A549 (cell line): ENCODE results near the gene CCT5.

ENCODE experiments used
- CHD2 ChIP-seq: fragments of 150-350 bp; IDR thresholded peaks from 2 replicates; pipeline ENCODE4 v1.6.1; 2014; ENCODE audit warnings: low read length; ENCODE audit not compliant: partially characterized antibody
- JUN ChIP-seq, 2 experiments: fragments of >200 bp; sonication (Bioruptor Twin); formaldehyde crosslinking; IDR thresholded peaks; 2 replicates in 1 of 2; 3 replicates in 1 of 2; pipeline ENCODE4 v1.6.1; 2016 to 2017
- NR3C1 ChIP-seq: fragments of >200 bp; sonication (Bioruptor Twin); formaldehyde crosslinking; IDR thresholded peaks from 3 replicates; pipeline ENCODE4 v1.6.1; 2017
- PHF8 ChIP-seq: fragments of 200-600 bp; sonication (generic); IDR thresholded peaks from 2 replicates; pipeline ENCODE4 v1.6.1; 2016; ENCODE audit warnings: low read depth, mild to moderate bottlenecking, antibody characterized with exemption, moderate library complexity, borderline replicate concordance
- POLR2A ChIP-seq: IDR thresholded peaks from 2 replicates; pipeline ENCODE4 v1.6.1; 2012; ENCODE audit warnings: mild to moderate bottlenecking, low read length
- RAD21 ChIP-seq, 2 experiments: fragments of >200 bp in 1 of 2; sonication (Bioruptor Twin) in 1 of 2; formaldehyde crosslinking in 1 of 2; IDR thresholded peaks in 1 of 2; conservative IDR thresholded peaks in 1 of 2; 2 replicates in 1 of 2; 3 replicates in 1 of 2; pipeline ENCODE4 v1.6.1; 2012 to 2018; ENCODE audit warnings: inconsistent platforms in 1 of 2
- TP53 ChIP-seq: fragments of 250-450 bp; sonication (Bioruptor Pico); IDR thresholded peaks from 2 replicates; pipeline ENCODE4 v1.5.0; 2021; ENCODE audit warnings: mild to moderate bottlenecking, moderate library complexity
- USF2 ChIP-seq: fragments of 450-650 bp; IDR thresholded peaks from 2 replicates; pipeline ENCODE4 v1.6.1; 2014; ENCODE audit warnings: antibody characterized with exemption
- ZC3H11A ChIP-seq: fragments of 450-650 bp; IDR thresholded peaks from 2 replicates; pipeline ENCODE4 v1.6.1; 2014; ENCODE audit warnings: antibody characterized with exemption, mild to moderate bottlenecking
- TF ChIP-seq, protein P1 (sequence below): fragments of >200 bp; sonication (Bioruptor Twin); formaldehyde crosslinking; IDR thresholded peaks from 3 replicates; pipeline ENCODE4 v1.5.1; 2016
- TF ChIP-seq, protein P2 (sequence below): fragments of 250-450 bp; sonication (Bioruptor Pico); IDR thresholded peaks from 2 replicates; pipeline ENCODE4 v1.5.0; 2021; ENCODE audit warnings: mild to moderate bottlenecking, moderate library complexity, borderline replicate concordance
- TF ChIP-seq, protein P3 (sequence below): fragments of 200-600 bp; sonication (generic); IDR thresholded peaks from 2 replicates; pipeline ENCODE4 v1.6.1; 2016; ENCODE audit warnings: antibody characterized with exemption, mild to moderate bottlenecking, moderate library complexity

DNA sequence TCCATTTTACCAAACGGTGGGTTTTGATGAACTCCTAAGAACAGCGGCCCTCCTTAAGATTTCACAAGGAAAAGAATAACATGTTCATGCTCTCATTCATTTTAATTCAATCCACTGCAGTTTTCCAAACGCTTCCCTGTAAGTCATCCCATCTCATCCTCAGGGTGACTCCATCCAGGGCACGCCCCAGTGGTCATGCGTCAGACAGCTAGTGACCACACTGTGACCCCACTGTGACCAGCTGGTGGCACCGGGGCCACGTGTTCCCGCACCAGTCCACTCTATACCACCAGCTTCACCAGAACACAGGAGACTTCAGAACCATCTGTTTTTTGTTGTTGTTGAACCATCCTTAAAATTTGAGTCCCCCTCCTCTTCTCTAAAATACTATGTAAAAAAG is 14.7 kb upstream of the CCT5 start:
- TF ChIP-seq NR3C1, result no peak
- peak; percentile 47; the same call in 1 of the 2 replicates for TF ChIP-seq USF2
- TF ChIP-seq TP53, result no peak
- no peak for TF ChIP-seq RAD21 (conservative IDR thresholded peaks at IDR 0.05 in 1 of 2, IDR thresholded peaks at IDR 0.05 in 1 of 2)
- TF ChIP-seq, protein P1, sequence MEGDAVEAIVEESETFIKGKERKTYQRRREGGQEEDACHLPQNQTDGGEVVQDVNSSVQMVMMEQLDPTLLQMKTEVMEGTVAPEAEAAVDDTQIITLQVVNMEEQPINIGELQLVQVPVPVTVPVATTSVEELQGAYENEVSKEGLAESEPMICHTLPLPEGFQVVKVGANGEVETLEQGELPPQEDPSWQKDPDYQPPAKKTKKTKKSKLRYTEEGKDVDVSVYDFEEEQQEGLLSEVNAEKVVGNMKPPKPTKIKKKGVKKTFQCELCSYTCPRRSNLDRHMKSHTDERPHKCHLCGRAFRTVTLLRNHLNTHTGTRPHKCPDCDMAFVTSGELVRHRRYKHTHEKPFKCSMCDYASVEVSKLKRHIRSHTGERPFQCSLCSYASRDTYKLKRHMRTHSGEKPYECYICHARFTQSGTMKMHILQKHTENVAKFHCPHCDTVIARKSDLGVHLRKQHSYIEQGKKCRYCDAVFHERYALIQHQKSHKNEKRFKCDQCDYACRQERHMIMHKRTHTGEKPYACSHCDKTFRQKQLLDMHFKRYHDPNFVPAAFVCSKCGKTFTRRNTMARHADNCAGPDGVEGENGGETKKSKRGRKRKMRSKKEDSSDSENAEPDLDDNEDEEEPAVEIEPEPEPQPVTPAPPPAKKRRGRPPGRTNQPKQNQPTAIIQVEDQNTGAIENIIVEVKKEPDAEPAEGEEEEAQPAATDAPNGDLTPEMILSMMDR, result no peak
- TF ChIP-seq PHF8, result no peak
- TF ChIP-seq, protein P2, sequence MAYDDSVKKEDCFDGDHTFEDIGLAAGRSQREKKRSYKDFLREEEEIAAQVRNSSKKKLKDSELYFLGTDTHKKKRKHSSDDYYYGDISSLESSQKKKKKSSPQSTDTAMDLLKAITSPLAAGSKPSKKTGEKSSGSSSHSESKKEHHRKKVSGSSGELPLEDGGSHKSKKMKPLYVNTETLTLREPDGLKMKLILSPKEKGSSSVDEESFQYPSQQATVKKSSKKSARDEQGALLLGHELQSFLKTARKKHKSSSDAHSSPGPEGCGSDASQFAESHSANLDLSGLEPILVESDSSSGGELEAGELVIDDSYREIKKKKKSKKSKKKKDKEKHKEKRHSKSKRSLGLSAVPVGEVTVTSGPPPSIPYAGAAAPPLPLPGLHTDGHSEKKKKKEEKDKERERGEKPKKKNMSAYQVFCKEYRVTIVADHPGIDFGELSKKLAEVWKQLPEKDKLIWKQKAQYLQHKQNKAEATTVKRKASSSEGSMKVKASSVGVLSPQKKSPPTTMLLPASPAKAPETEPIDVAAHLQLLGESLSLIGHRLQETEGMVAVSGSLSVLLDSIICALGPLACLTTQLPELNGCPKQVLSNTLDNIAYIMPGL (CRISPR knock-in tag), result no peak
- TF ChIP-seq JUN (IDR thresholded peaks at IDR 0.05), result no peak
- TF ChIP-seq, protein P3, sequence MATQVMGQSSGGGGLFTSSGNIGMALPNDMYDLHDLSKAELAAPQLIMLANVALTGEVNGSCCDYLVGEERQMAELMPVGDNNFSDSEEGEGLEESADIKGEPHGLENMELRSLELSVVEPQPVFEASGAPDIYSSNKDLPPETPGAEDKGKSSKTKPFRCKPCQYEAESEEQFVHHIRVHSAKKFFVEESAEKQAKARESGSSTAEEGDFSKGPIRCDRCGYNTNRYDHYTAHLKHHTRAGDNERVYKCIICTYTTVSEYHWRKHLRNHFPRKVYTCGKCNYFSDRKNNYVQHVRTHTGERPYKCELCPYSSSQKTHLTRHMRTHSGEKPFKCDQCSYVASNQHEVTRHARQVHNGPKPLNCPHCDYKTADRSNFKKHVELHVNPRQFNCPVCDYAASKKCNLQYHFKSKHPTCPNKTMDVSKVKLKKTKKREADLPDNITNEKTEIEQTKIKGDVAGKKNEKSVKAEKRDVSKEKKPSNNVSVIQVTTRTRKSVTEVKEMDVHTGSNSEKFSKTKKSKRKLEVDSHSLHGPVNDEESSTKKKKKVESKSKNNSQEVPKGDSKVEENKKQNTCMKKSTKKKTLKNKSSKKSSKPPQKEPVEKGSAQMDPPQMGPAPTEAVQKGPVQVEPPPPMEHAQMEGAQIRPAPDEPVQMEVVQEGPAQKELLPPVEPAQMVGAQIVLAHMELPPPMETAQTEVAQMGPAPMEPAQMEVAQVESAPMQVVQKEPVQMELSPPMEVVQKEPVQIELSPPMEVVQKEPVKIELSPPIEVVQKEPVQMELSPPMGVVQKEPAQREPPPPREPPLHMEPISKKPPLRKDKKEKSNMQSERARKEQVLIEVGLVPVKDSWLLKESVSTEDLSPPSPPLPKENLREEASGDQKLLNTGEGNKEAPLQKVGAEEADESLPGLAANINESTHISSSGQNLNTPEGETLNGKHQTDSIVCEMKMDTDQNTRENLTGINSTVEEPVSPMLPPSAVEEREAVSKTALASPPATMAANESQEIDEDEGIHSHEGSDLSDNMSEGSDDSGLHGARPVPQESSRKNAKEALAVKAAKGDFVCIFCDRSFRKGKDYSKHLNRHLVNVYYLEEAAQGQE, result no peak
- no peak for TF ChIP-seq POLR2A
- no peak for TF ChIP-seq CHD2
- TF ChIP-seq ZC3H11A, result no peak
